ENCODE measurements around the gene AUTS2.
A peak's percentile ranks its signal among the peaks of the same experiment; 100 is the strongest.

AUTS2 gene

GRCh38 chr7:69698109-69698825 lies 100.0 kb downstream of the AUTS2 start (continued):
- TF ChIP-seq, protein P1, sequence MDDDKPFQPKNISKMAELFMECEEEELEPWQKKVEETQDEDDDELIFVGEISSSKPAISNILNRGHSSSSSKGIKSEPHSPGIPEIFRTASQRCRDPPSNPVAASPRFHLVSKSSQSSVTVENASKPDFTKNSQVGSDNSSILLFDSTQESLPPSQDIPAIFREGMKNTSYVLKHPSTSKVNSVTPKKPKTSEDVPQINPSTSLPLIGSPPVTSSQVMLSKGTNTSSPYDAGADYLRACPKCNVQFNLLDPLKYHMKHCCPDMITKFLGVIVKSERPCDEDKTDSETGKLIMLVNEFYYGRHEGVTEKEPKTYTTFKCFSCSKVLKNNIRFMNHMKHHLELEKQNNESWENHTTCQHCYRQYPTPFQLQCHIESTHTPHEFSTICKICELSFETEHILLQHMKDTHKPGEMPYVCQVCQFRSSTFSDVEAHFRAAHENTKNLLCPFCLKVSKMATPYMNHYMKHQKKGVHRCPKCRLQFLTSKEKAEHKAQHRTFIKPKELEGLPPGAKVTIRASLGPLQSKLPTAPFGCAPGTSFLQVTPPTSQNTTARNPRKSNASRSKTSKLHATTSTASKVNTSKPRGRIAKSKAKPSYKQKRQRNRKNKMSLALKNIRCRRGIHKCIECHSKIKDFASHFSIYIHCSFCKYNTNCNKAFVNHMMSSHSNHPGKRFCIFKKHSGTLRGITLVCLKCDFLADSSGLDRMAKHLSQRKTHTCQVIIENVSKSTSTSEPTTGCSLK (tag by site-specific recombination; IDR thresholded peaks at IDR 0.05) = no peak
- TF ChIP-seq ZNF174 (tag by site-specific recombination; IDR thresholded peaks at IDR 0.05) (no peak), ZNF513 (tag by site-specific recombination; IDR thresholded peaks at IDR 0.05) (no peak)

- peaks cover 32% of the 10 kb centered on the region for H3K4me1 ChIP-seq (ENCODE audit: control insufficient read depth, insufficient read depth, low read length)
- TF ChIP-seq, protein P2, sequence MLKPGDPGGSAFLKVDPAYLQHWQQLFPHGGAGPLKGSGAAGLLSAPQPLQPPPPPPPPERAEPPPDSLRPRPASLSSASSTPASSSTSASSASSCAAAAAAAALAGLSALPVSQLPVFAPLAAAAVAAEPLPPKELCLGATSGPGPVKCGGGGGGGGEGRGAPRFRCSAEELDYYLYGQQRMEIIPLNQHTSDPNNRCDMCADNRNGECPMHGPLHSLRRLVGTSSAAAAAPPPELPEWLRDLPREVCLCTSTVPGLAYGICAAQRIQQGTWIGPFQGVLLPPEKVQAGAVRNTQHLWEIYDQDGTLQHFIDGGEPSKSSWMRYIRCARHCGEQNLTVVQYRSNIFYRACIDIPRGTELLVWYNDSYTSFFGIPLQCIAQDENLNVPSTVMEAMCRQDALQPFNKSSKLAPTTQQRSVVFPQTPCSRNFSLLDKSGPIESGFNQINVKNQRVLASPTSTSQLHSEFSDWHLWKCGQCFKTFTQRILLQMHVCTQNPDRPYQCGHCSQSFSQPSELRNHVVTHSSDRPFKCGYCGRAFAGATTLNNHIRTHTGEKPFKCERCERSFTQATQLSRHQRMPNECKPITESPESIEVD (tag by site-specific recombination; IDR thresholded peaks at IDR 0.05) = peak; percentile 11; the same call in 1 of the 2 replicates
- TF ChIP-seq ZNF580 (tag by site-specific recombination; IDR thresholded peaks at IDR 0.05) = no peak
- CTCF ChIA-PET = interaction anchor here (0.6 to 1.4 kb wide), 2 partner anchors 15 to 45 kb away, joined by 3 to 4 read pairs; no protein-coding TSS in a partner anchor
These were observed 101.7 kb downstream of the AUTS2 start for GRCh38 chr7:69699931-69700330.

GRCh38 chr7:69700331-69700730 lies 102.1 kb downstream of the AUTS2 start:
- H3K4me1 ChIP-seq (ENCODE audit: control insufficient read depth, insufficient read depth, low read length) = peaks cover 32% of the 10 kb centered on the region
- ChIA-PET CTCF (interaction anchor here (0.6 to 1.4 kb wide), 2 partner anchors 15 to 45 kb away, joined by 3 to 4 read pairs; no protein-coding TSS in a partner anchor), POLR2A (no interaction called here)
- no peaks in the 10 kb centered on the region for H3K9me3 ChIP-seq (ENCODE audit: control insufficient read depth, insufficient read depth, low read depth, low read length)
- H3K27ac ChIP-seq (ENCODE audit: extremely low read depth, low read depth, low read length) = no peak overlapping the region
- H3K4me3 ChIP-seq (ENCODE audit: low read depth, low read length) = no peak overlapping the region
- H3K36me3 ChIP-seq (ENCODE audit: control insufficient read depth in 2 of 2, insufficient read depth in 1 of 2, low read length in 2 of 2) = no peaks in the 10 kb centered on the region
- no peak for TF ChIP-seq SCRT1 (tag by site-specific recombination; IDR thresholded peaks at IDR 0.05; ENCODE audit: borderline replicate concordance)
- TF ChIP-seq ZNF530 (tag by site-specific recombination; IDR thresholded peaks at IDR 0.05; ENCODE audit: low read depth) = no peak
- TF ChIP-seq WT1 (tag by site-specific recombination; IDR thresholded peaks at IDR 0.05) = no peak
- TF ChIP-seq ZNF324 (tag by site-specific recombination; IDR thresholded peaks at IDR 0.05) = no peak
- TF ChIP-seq YY2 (tag by site-specific recombination; IDR thresholded peaks at IDR 0.05) = no peak
- no peak for TF ChIP-seq ZNF555 (tag by site-specific recombination; conservative IDR thresholded peaks at IDR 0.05)
- TF ChIP-seq ZBTB7A (tag by site-specific recombination; IDR thresholded peaks at IDR 0.05; ENCODE audit: low read depth) = no peak

More at GRCh38 chr7:69699931-69700330, 101.7 kb downstream of the AUTS2 start:
- no peak overlapping the region for H3K27ac ChIP-seq (ENCODE audit: extremely low read depth, low read depth, low read length)
- POLR2A ChIA-PET = no interaction called here
- no peak overlapping the region for H3K4me3 ChIP-seq (ENCODE audit: low read depth, low read length)
- H3K9me3 ChIP-seq (ENCODE audit: control insufficient read depth, insufficient read depth, low read depth, low read length) = no peaks in the 10 kb centered on the region
- H3K36me3 ChIP-seq (ENCODE audit: control insufficient read depth in 2 of 2, insufficient read depth in 1 of 2, low read length in 2 of 2) = no peaks in the 10 kb centered on the region

DNA sequence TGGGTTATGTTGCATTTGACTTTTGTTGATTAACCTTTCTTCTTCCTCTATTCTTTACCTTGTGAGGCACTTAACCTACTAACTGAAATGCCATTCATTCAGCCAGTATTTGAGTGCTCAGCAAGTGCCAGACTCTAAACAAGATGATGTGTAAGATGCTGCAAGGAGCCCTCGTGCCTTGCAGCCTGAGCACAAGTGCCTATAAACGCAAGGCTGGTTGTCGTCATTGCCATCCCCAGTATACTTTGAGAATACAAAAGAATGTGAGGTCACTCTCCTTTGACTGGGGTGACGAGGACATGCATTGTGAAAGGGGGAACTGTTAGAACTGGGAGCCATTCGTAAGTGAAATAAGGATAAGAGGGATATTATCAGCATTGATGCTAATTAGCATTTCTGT lies 103.0 kb downstream of the AUTS2 start:
- H3K36me3 ChIP-seq (ENCODE audit: control insufficient read depth in 2 of 2, insufficient read depth in 1 of 2, low read length in 2 of 2) = no peaks in the 10 kb centered on the region
- no peaks in the 10 kb centered on the region for H3K9me3 ChIP-seq (ENCODE audit: control insufficient read depth, insufficient read depth, low read depth, low read length)
- H3K27ac ChIP-seq (ENCODE audit: extremely low read depth, low read depth, low read length) = no peak overlapping the region; the same call in 1 of the 2 replicates
- POLR2A ChIA-PET = no interaction called here
- H3K4me3 ChIP-seq (ENCODE audit: low read depth, low read length) = no peak overlapping the region
- peaks cover 29% of the 10 kb centered on the region for H3K4me1 ChIP-seq (ENCODE audit: control insufficient read depth, insufficient read depth, low read length)
- CTCF ChIA-PET = interaction anchor here (1.4 kb wide), 1 partner anchor 46 kb away, joined by 3 read pairs; no protein-coding TSS in a partner anchor
- TF ChIP-seq, protein P3, sequence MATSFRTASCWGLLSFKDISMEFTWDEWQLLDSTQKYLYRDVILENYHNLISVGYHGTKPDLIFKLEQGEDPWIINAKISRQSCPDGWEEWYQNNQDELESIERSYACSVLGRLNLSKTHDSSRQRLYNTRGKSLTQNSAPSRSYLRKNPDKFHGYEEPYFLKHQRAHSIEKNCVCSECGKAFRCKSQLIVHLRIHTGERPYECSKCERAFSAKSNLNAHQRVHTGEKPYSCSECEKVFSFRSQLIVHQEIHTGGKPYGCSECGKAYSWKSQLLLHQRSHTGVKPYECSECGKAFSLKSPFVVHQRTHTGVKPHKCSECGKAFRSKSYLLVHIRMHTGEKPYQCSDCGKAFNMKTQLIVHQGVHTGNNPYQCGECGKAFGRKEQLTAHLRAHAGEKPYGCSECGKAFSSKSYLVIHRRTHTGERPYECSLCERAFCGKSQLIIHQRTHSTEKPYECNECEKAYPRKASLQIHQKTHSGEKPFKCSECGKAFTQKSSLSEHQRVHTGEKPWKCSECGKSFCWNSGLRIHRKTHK (tag by site-specific recombination; IDR thresholded peaks at IDR 0.05) = no peak
- TF ChIP-seq, protein P4, sequence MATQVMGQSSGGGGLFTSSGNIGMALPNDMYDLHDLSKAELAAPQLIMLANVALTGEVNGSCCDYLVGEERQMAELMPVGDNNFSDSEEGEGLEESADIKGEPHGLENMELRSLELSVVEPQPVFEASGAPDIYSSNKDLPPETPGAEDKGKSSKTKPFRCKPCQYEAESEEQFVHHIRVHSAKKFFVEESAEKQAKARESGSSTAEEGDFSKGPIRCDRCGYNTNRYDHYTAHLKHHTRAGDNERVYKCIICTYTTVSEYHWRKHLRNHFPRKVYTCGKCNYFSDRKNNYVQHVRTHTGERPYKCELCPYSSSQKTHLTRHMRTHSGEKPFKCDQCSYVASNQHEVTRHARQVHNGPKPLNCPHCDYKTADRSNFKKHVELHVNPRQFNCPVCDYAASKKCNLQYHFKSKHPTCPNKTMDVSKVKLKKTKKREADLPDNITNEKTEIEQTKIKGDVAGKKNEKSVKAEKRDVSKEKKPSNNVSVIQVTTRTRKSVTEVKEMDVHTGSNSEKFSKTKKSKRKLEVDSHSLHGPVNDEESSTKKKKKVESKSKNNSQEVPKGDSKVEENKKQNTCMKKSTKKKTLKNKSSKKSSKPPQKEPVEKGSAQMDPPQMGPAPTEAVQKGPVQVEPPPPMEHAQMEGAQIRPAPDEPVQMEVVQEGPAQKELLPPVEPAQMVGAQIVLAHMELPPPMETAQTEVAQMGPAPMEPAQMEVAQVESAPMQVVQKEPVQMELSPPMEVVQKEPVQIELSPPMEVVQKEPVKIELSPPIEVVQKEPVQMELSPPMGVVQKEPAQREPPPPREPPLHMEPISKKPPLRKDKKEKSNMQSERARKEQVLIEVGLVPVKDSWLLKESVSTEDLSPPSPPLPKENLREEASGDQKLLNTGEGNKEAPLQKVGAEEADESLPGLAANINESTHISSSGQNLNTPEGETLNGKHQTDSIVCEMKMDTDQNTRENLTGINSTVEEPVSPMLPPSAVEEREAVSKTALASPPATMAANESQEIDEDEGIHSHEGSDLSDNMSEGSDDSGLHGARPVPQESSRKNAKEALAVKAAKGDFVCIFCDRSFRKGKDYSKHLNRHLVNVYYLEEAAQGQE (tag by site-specific recombination; IDR thresholded peaks at IDR 0.05) = no peak
- TF ChIP-seq ELK4 (IDR thresholded peaks at IDR 0.05; ENCODE audit: borderline replicate concordance, low read depth, low read length) (no peak), ZEB2 (tag by site-specific recombination; IDR thresholded peaks at IDR 0.05) (no peak)
